ENCODE results near the gene IFRD1.
"Not testable (repeated sequence)": the region's sequence is repeated elsewhere in the genome, so short reads cannot be mapped to it uniquely, and the experiment has no call there.

IFRD1 gene

DNA sequence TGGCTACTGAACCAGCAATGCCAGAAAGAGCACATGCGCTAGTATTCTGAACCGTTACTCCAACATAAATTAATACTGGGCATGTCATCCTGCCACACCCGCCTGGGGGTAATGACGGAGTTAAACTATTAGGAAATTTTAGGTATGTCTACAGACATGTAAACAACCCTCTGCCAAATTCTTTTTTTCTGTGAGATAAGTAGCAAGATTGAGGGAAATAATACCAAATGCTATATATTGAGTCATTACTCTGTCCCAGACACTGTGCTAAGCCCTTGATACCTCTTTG is 37.9 kb downstream of the IFRD1 start:
- no peak for DNase-seq (ENCODE audit: low read depth)

DNA sequence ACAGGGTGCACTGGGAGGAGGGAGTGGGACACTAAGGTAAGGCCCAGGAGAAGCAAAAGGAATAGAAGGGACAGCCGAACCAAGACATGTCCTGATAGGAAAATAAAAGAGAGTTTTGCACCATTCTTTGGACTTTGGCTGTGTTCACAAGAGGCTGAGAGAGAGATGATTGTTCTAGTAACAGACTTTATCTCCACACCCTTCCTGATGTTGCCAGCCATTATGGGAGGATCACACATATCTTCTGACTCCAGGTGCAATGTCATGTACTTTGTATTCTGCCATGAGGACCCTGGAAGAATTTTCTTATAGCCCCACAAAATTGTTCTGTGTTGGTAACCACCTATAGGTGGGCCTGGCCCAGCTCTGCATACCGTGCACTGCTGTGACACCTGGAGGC is 41.9 kb downstream of the IFRD1 start:
- DNase-seq (ENCODE audit: low read depth): no peak

DNA sequence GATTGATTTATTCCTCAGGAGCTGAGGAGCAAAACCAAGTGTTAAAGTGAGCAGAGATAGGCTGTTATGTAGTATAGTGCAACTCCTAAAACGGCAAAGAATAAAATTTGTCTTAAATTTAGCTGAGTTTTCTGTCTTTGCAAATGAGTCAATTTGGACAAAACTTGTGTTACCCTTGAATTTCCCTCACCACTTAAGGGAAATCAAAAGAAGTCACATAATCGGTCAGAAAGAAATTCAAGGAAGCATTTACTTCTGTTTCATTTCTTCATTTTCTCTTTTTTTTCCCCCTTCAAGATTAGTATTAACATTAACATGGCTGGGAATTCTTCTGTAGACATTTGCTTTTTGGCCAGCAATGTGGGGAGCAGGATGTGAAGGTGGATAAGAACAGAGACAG is 44.4 kb downstream of the IFRD1 start:
- DNase-seq (ENCODE audit: low read depth): no peak

DNA sequence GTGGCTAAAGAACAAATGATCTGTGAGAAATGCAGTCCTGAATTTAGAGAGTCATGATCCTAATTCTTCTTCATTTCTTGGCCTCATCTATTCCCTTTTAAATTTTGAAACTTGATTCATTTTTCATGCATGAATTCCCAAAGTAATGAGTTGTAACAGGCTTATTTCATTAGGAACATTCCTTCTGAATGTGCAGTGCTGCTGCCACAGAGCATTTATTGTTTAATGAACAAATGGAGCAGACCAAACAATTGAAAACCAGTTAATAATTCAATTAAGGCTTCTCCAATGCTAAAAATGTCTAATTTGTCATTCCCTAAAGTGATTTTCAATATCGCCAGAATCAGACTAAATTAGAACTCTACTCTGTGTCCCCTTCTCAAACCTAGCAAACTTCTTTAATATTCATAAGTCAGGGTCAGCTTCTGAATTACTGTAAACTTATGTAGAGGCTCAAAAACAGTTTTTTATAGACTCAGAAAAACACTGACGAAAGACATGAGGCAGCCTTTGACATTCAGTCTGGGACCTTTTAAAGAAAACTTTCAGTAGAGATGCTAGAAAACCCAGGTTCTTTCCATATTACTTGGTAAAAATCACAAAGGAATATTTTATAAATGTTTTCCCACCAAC is 45.0 kb downstream of the IFRD1 start:
- DNase-seq (ENCODE audit: low read depth): no peak

DNA sequence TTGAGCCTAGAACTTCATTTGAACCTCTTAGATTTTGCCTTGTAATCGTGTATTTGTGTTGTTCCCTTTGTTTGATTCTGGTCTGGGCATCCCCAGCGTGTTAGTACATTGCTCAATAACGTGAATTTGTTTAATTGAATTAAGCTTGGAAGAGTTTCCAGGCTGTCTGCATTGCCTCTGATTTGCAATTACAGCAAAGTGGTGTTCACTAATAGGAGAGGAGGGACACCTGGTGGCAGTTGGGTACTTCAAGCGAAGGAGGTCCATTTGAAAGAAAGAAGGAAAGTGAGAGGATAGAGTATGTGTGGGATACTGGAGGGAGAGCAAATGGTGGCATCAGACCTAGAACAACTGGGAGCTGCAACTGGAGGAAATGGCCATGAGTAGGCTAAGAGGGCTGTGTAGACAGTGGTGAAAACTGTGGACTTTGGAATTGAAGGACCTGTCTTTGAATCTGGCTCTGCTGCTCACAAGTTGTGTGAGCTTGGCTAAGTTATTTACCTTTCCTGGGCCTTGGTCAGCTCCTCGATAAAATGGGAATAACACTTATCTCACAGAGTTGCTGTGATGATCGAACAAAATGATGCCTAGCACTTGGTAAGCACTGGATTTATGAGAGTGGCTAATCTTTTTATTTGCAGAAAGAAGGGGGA is 45.7 kb downstream of the IFRD1 start:
- DNase-seq (ENCODE audit: low read depth): no peak

DNA sequence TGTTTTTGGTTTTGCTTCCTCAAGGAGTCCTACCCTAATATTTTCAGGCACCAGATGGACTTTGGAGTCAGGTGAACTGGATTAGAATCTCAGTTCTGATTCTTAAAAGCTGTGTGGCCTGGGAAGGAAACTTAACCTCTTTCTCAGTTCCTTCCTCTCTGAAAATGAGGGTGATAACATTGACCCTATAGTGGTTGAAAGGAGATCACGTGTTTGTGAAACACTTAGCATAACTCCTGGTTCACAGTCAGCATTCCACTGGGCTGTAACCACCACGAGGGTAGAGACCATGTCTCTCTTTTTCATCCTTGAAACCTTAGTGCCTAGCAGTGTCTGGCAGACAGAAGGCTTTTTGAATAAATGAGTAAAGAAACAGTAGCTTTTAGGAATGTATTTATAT is 47.2 kb downstream of the IFRD1 start:
- no peak for DNase-seq (ENCODE audit: low read depth)

DNA sequence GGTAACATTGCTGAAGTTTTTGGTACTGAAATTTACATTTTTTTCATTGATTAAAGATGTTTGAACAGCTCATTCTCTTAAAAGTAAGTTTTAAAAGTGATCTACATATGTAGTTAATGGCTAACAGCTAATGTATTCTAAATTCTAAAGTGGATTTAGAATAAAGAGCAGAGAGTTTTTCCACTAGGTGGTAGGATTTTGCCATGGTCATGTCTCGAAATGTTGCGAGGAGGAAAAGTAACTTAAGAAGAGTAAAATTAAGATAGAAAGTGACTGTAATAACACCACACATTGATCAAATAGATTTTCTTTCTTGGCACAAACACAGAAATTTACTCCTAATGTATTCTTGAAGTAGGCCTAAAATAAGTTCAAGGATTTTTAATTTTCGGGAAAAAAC is 50.4 kb downstream of the IFRD1 start:
- DNase-seq (ENCODE audit: low read depth): no peak

DNA sequence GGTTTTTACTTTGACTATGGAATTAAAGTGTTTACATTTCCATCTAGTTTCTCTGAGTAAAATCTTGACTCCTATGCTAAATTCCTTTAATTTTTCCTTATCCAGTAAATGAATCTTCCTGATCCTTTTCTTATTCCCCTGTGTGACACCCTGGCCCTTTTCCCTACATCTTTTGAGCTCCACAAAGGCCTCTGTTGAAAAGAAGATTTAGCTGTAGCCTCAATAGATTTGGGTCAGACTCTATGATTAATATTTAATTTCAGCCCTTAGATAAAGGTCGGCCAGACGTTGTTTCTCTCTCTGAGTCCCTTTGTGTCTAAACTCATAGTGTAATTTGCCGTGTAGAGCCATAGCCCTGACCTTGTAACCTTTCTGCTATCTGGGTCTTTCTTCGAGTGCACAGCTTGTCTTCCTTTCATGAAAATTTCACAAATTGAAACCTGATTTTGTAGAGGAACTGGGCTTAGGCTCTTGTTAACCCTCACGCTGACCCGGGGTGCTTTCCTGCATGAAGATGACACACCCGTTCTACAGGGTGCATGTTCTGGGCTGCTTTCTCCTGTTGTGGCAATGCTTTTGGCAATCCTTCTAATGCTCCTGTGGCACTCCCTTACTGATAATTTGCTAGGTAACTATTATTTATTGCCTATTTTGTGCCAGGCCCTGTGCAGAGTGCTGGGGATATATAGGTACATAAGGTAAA is 51.7 kb downstream of the IFRD1 start:
- no peak for DNase-seq (ENCODE audit: low read depth)

DNA sequence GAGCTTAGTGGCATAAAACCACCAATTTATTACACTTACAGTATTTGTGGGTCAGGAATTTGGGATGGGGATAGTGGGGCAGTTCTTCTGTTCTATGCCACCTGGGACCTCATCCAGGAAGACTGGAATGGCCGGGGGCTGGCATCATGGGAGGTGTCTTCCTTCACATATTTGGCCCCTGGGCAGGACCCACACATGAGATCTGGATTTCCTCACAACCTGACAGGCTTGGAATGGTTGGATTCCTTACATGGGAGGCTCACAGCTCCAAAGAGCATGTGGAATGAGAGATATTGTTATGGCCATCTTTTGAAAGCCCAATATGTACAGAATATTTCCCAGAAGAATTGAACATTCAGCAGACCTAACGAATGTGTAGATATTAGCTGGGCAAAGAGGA is 52.4 kb downstream of the IFRD1 start:
- no peak for DNase-seq (ENCODE audit: low read depth)

DNA sequence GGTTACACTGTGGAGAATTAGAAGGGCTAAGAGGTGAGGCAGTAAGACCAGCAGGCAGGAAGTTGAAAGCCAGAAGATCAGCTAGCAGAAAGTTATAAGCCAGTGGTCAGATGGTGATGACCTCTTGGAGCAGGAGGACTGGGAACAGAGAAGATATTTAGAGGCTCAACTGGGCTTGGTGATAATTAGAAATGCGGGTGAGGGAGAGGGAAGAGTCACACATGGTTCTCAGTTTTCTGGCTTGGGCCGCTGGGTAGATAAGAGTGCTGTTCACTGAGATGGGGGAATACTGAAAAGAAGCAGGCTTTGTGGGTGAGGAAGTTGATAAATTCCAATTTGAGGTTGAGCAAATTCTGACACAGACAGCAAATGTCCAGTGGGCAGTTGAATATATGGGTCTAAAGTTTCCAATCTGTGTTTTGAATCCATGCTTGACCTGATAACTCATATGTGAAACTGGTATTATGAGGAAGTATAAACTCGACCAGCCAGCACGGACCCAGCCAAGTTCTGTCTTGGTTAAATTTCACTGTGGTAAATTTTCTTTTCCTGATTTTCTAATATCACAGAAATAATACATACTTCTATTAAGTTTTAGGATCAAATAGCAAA is 53.2 kb downstream of the IFRD1 start:
- DNase-seq (ENCODE audit: low read depth): no peak

DNA sequence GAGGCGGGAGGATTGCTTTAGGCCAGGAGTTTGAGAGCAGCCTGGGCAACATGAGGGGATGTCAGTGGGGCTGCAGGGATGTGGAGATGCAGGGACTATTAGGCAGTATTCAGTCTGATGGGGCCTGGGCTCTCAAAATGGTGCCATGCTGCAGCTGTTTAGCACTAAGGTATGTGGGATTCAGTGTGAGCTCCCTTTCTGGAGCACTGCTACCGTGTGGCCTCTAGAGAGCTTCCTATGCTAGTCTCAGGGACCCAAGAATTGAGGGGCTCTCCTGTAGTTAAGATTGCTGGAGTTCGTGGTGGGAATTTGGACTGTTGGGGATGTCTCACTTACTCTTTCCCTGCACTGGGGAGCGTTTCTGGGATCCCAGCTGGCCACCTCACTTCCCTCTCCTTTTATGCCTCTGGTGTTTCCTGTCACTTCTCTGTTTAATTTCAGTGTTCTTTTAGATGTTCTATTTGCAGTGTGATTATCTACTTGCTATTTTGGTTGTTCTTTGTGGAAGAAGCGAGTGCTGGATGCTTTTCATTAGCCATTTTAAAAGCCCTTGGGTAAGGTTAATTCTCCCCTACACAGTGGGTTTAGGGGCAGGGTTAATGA is 53.9 kb downstream of the IFRD1 start:
- DNase-seq (ENCODE audit: low read depth): no peak

DNA sequence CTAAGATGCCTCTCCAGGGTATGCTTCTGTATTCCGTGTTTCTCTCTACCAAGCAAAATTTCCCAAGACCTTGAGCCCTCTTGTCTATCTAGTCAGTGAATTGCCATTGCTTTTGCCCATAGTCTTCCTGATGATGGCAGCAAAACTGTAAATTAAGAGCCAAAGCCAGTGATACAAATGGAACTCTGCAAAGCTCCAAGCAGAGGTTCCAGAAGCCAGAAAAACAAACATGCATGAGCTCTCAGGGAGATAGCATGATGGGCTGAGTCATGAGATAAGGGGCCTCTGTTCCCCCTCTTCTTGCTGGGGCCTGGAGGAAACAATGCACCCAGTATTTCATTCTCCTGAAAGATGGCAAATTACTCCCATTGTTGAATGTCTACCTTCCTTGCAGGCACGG is 55.2 kb downstream of the IFRD1 start:
- DNase-seq (ENCODE audit: low read depth): no peak

DNA sequence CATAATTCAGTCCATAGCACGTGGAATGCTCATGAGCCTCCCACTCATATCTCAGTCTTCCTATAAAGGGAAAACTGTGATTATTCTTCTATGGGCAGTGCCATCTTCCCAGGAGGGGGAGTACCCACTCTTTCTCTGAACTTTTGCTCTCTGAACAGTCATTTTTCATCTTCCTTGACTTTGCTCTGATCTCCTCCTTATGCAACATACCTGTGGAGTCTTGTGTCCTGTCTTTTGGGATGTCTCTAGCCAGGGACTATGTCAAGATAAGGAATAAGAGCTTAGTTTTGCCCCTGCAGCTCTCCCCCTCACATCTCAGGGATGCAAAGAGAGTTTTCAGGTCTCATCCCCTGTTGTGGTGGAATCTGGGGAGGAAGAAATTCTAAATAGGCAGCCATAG is 58.1 kb downstream of the IFRD1 start:
- no peak for DNase-seq (ENCODE audit: low read depth)

DNA sequence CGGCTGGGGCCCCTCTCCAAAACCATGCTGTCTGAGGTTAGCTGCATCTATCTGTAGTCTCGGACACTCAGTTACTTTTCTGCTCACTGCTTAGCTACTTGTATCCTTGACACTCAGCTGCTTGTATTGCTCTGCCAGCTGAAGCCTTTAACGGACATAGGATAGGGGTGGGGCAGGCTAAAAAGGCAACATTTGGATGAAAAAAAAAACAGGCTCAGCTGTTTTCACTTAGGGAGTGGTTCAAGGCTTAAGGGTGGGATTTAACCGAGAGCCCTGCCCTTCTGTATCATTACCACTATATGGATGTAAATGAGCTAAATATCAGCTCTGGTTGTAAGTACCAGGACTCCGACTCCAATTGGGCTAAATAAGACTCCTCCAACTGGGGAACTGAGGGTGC is 59.1 kb downstream of the IFRD1 start:
- no peak for DNase-seq (ENCODE audit: low read depth)

DNA sequence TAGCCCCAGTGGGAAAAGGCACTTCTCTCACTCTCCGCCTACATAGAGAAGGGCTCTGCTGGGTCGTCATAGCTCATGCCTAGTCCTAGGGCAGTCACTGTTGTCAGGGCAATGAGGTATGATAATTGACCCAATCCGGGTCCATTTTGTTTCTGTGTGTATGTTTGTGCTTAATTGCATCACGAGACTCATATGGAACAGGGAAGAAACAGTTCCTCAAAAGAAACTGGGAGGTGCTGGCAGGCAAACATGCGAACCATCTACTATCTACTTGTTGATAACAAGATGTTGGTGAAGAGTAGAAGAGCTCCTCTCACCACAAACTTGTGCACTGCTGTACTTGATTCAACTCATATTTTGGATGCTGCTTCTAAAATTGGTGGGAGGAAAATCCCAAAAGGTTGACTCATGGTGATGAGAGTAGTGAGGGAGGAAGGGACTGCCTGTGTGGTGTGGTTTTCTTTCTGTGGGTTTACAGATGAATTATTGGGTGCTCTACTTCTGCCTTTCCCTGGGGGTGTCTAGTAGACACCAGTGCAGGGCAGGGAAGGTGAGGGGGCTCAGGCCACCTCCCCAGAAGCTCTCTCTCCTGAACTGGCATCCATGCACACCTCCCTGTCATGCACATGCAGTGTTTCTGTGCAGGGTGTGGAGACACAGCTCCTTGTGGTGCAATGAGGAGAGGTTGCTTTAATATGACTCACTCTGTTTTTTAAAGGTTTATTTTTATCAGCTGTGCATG is 59.9 kb downstream of the IFRD1 start:
- DNase-seq (ENCODE audit: low read depth): no peak

DNA sequence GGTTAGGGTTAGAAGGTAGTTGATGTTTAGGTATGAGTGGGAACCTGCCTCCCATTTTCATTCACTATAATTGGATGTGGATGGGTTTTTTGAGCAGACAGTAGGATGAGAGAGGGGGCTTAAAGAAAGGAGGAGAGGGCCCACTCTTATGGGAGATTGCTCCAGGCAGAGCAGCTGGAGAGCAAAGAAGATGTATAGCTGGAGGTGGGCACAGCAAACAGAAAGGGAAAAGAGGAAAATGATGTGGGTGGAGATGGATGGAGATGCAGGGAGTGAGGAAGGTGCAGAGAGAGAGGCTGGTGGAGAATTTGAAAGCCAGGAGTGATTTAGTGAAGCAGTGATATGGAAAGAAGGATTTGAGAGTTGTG is 60.5 kb downstream of the IFRD1 start:
- DNase-seq (ENCODE audit: low read depth): no peak

DNA sequence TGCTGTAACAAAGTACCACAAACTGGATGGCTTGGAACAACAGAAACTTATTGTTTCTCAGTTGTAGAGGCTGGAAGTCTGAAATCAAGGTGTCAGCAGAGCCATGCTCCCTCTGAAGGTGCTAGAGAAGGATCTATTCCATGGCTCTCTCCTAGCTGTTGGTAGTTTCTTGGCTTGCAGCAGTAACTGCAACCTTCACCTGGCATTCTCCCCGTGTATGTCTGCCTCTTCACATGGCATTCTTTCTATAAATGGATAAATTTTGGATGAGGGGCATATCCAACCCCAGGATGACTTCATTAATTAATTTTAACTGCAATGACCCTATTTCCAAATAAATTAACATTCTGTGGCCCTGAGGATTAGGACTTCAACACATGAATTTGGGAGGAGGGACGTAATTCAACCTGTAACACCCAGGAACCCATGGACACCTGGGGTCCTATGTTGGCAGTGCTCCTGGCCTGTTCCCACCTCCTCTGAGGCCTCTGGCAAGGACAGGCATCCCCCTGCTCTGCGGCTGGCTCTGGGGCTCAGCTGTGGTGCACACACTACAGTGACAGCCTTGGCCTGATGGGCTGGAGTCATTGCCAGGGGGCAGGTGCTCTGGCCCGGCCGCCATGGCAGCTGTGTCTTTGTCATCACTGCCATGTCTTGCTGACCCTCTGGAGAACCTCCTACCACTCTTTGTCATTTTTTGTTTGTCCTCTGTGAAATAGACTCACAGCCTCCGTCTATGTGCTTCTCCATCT is 61.4 kb downstream of the IFRD1 start:
- DNase-seq (ENCODE audit: low read depth): no peak

DNA sequence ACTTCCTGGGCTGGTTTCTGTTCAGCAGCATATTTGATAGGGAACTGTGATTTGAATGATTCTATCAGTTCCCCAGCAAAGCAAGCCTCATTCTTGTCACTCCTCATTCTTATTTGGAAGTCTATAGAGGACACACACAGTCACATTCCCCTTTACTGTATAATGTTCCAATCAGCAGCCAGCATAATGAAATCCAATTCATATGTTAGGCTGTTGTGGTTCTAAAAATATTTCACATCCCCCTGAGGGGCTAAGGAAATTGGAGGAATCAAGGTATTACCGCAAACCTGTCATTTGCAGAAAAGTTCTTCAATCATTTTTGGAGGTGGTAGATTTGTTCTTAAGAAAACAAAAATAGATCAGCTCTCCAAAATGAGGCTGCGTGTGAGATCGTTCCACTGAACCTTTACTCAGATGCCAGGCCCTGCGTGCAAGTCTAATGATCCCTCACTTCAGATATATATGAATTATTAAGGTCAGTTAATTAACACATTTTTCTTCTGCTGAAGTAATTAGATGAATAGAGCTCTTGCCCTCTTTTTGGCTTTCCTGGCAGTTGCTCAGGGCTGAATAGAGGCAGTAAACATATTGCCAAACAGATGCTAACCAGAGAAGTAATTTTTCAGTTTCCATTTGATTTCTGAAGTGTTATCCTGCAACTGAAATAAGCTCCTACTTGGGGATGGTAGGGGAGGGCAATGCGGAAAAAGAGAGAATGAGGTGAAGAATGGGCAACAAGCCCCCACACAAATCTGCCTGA is 62.4 kb downstream of the IFRD1 start:
- DNase-seq (ENCODE audit: low read depth): no peak

DNA sequence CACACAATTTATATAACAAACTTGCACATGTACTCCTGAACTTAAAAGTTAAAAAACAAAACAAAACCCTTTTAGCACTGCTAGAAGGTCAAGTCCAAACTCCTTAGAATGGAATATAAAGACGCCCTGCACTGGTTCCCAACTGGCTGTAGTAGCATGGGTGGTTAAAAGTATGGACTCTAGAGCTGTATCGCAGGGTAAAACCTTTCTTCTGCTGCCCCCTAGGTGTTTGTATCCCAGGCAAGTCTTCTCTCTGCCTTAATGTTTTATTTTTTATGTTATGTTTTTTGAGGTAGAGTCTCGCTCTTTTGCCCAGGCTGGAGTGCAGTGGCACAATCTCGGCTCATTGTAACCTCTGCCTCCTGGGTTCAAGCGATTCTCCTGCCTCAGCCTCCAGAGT is 65.7 kb downstream of the IFRD1 start:
- no peak for DNase-seq (ENCODE audit: low read depth)

DNA sequence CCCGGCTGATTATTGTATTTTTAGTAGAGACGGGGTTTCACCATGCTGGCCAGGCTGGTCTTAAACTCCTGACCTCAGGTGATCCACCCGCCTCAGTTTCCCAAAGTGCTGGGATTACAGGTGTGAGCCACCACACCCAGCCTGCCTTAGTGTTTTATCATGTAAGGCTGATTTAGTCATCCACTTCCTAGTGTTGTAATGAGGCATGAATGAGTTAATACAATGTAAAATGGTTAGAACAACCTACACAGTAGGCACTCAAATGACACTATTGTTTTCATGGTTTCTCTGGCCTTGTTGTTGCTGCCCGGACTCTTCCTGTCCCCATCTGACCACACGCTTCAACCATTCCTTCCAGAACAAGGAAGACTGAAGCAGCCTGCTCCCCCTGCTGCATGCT is 66.2 kb downstream of the IFRD1 start:
- DNase-seq (ENCODE audit: low read depth): not testable (repeated sequence)

DNA sequence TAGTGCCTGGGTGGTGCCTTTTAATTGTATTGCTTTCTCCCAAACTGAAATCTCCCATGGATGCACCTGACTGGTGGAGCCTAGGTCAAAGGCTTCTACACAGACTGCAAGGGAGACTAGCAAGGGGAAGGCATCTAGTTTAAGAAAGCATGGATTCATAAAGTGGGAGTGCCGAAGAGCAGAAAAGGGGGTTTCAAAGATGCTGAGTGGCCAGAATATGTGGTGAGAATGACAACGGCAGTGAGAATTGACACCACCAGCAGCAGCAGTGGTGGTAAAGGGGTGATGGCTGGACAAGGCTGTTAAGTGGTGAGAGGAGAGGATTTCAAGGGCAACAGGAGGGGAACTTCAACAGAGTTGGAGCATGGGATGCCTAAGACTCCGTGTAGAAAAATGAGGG is 67.2 kb downstream of the IFRD1 start:
- DNase-seq (ENCODE audit: low read depth): no peak

Measured in T-helper 22 cell (primary cell).